ENCODE data around the gene SYT6.

The SYT6 gene

DNA sequence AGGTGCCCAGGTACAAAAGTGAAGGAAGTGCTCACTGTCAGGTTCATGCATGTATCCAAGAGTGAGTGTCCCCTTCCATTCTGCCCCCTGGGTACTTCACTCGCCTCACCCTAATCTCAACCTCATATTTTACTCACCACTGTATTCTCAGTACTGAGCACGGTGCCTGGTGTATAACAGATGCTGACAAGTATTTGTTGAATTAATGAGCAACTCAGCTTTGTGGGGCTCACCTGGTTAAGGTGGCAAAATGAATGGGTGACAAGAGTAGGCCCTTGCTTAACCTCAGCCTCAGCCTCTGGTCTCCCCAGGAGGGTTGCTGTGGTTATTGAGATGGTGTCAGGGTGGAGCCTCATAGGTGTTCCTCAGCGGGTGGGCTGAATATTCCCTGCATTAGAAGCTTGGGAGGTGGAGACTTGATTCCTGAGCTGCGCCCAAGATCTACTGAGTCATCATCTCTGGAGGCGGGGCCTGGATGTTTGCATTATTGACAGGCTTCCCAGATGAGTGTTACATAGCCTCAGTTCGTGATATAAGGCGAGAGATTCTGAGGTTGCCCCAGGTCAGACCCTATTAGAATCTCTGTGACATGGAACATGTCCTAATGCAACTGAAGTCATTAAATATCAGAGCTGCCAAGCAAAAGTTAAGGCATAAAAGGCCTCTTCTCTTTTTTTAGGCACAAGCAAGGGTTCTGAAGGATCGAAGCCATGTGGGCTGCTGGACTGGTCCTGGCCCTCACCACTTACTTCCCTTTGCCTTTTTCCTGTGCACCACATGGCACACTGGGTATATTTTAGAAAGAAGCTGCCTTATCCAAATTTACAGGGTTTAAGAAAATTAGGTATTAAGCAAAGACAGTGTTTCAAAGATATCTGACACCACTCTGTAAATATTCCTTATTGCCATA is 39.2 kb downstream of the SYT6 start:
- Histone ChIP-seq H3K4me3 (ENCODE audit: low read length) (no peak overlapping the region), H3K36me3 (ENCODE audit: insufficient read depth, low read length) (no peaks in the 10 kb centered on the region), H3K9ac (ENCODE audit: low read depth, low read length) (no peak overlapping the region), H3K4me2 (ENCODE audit: low read length) (no peak overlapping the region), H3K27me3 (ENCODE audit: control insufficient read depth, insufficient read depth, low read length) (peaks cover 4% of the 10 kb centered on the region), H3K9me3 (replicated peaks; ENCODE audit: low read length) (no peaks in the 10 kb centered on the region), H3K4me1 (ENCODE audit: control insufficient read depth, insufficient read depth, low read length) (no peaks in the 10 kb centered on the region)

DNA sequence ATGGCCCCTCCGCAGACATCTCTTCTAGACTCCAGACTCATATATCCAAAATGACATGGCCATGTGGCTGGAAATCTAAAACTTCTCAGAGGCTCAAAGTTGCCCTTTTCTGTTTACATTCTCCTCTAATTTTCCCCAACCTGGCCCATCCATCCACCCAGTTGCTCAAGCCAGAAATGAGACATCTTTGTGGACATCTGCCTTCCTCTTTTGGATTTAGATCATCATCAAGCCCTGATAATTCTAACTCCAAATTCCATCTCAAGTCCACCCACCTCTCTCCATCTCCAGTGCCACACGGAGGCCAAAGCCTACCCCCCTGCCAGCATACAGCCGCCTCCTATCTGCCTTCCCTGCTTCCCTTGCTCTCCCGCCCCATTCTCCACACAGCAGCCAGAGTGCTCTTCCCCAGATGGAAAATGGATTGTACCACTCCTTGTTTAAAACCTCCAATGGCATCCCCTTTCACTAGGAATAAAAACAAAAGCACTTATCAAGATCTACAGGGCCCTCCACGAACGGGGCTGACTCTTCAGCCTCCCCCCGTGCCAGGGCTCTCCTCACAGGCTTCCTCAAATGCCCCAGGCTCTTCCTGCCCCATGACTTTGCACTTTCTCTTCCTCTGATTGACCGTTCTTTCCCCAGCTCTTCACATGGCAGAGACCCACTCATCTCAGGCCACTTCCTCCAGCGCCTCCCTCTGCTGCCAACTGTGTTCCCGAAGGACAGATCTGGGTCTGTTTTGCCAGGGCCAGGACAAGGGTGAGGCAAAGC is 40.1 kb downstream of the SYT6 start:
- H3K4me3 ChIP-seq (ENCODE audit: low read length), result no peak overlapping the region

DNA sequence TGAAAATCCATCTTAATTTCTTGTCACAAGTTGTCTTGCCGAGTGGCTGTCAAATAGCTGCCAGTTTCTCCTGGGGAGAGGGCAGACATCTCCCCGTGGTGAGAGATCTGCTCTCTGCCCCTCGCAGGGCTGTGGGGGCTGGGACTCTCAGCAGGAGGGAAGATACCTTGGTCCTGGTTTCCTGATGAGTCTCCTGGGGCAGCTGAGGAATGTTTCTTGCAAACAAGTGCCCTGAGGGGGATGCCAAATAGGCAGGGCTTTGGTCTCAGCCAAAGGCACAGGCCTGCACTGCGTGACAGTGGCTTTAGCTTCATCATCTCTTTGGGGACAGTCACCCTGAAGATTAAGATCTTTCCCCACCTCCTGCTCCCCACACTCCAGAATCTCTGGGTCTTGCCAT is 40.9 kb downstream of the SYT6 start:
- H3K4me3 ChIP-seq (ENCODE audit: low read length), result no peak overlapping the region

More for the DNA sequence above, 40.1 kb downstream of the SYT6 start:
- no peaks in the 10 kb centered on the region for H3K27me3 ChIP-seq (ENCODE audit: control insufficient read depth, insufficient read depth, low read length)
- no peaks in the 10 kb centered on the region for H3K36me3 ChIP-seq (ENCODE audit: insufficient read depth, low read length)
- no peaks in the 10 kb centered on the region for H3K4me1 ChIP-seq (ENCODE audit: control insufficient read depth, insufficient read depth, low read length)
- H3K9ac ChIP-seq (ENCODE audit: low read depth, low read length), result no peak overlapping the region
- no peaks in the 10 kb centered on the region for H3K9me3 ChIP-seq (replicated peaks; ENCODE audit: low read length)
- H3K4me2 ChIP-seq (ENCODE audit: low read length), result no peak overlapping the region

DNA sequence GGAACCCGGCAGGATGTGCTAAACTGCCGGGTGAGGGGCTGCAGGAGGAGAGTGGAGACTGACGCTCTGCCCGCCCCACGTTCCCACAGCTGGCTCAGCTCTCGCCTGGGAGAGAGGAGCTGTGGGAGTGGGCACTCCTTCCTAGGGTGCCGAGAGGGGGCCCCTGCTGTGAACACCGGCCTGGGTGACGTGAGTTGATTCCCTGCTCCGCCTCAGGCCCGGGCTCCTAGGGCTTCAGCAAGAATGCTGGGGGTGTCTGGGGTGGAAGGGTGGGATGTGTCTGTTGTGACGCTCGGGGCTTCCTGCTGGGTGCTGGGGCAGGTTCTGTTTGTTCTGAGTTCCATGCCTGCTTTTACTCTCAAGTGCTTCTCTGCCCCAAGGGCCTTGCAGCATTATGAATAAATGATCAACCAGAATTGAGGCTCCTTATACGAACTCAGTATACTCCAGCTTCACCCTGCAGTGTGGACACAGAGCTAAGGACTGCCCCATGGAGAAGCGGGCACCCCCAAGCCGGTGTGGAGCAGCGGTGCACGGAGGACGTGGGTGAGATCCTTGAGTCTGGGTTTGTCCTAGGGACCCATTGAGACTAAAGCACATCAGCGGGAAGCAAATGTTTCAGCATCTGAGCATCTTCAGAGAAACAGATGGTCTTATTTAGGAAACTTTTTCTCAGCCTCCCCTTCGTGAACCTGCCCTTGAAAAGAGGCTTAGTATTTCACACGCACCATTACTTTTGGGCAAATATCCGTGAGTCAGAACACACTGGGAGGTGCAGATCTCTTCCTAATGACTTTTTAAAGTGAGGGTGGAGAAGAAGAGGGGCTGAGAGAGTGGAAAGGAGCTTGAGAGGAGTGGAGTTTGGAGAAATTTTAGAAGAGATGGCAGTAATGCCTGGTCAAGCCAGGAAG is 41.7 kb downstream of the SYT6 start:
- Histone ChIP-seq H3K27me3 (ENCODE audit: control insufficient read depth, insufficient read depth, low read length) (no peaks in the 10 kb centered on the region), H3K4me2 (ENCODE audit: low read length) (no peak overlapping the region), H3K4me1 (ENCODE audit: control insufficient read depth, insufficient read depth, low read length) (no peaks in the 10 kb centered on the region), H3K4me3 (ENCODE audit: low read length) (no peak overlapping the region), H3K36me3 (ENCODE audit: insufficient read depth, low read length) (no peaks in the 10 kb centered on the region), H3K9me3 (replicated peaks; ENCODE audit: low read length) (no peaks in the 10 kb centered on the region), H3K9ac (ENCODE audit: low read depth, low read length) (no peak overlapping the region)

More for the DNA sequence above, 40.9 kb downstream of the SYT6 start:
- no peak overlapping the region for H3K4me2 ChIP-seq (ENCODE audit: low read length)
- H3K27me3 ChIP-seq (ENCODE audit: control insufficient read depth, insufficient read depth, low read length), result no peaks in the 10 kb centered on the region
- no peaks in the 10 kb centered on the region for H3K9me3 ChIP-seq (replicated peaks; ENCODE audit: low read length)
- no peak overlapping the region for H3K9ac ChIP-seq (ENCODE audit: low read depth, low read length)
- no peaks in the 10 kb centered on the region for H3K36me3 ChIP-seq (ENCODE audit: insufficient read depth, low read length)
- H3K4me1 ChIP-seq (ENCODE audit: control insufficient read depth, insufficient read depth, low read length), result no peaks in the 10 kb centered on the region

DNA sequence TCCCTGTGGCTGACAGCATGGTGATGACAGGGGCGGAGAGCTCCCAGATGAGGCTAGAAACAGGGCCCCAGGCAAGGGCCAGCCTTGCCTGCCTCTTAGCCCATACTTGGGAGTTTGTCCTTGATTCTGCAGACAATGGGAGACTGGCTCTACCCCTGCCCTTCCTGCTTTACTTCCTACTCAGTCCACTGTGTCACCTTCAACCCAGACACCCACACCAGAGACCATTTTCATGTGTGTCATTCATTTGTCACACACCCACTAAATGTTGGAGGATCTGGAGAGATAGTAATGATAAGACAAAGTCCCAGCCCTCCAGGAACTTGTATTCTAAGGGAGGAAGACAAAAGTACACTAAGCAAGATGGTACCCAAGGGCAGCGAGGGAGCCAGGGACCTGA is 43.7 kb downstream of the SYT6 start:
- H3K4me1 ChIP-seq (ENCODE audit: control insufficient read depth, insufficient read depth, low read length), result no peaks in the 10 kb centered on the region
- no peaks in the 10 kb centered on the region for H3K36me3 ChIP-seq (ENCODE audit: insufficient read depth, low read length)
- no peak overlapping the region for H3K9ac ChIP-seq (ENCODE audit: low read depth, low read length)
- peaks cover 5% of the 10 kb centered on the region for H3K27me3 ChIP-seq (ENCODE audit: control insufficient read depth, insufficient read depth, low read length)
- H3K4me2 ChIP-seq (ENCODE audit: low read length), result no peak overlapping the region
- no peak overlapping the region for H3K4me3 ChIP-seq (ENCODE audit: low read length)
- H3K9me3 ChIP-seq (replicated peaks; ENCODE audit: low read length), result no peaks in the 10 kb centered on the region

DNA sequence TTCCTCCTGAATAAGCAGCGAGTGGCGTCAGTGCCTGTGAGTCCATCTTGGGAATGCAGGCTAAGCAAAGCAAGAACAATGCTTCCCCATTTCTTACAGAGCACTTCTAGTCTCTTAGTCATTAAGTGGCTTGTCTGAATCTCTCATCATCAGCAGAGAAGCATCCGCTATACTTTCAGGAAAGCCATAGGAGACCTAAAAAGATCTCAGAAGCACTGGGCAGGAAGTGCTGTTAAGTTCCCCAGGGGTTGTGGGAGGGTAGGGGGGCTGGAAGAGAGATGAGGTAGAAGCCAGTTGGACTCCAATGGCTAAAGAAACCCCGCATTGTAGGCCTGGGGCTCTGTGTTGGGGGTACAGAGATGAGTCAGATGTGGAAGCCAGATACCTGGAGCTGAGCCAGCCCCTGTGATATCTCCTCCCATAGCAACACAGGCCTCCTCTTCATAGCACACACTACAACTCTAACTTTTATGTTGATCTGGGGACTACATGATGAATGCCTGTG is 44.9 kb downstream of the SYT6 start:
- H3K9ac ChIP-seq (ENCODE audit: low read depth, low read length), result no peak overlapping the region
- no peak overlapping the region for H3K4me2 ChIP-seq (ENCODE audit: low read length)
- no peaks in the 10 kb centered on the region for H3K4me1 ChIP-seq (ENCODE audit: control insufficient read depth, insufficient read depth, low read length)
- no peaks in the 10 kb centered on the region for H3K36me3 ChIP-seq (ENCODE audit: insufficient read depth, low read length)
- H3K4me3 ChIP-seq (ENCODE audit: low read length), result no peak overlapping the region
- no peaks in the 10 kb centered on the region for H3K9me3 ChIP-seq (replicated peaks; ENCODE audit: low read length)
- H3K27me3 ChIP-seq (ENCODE audit: control insufficient read depth, insufficient read depth, low read length), result peaks cover 5% of the 10 kb centered on the region

DNA sequence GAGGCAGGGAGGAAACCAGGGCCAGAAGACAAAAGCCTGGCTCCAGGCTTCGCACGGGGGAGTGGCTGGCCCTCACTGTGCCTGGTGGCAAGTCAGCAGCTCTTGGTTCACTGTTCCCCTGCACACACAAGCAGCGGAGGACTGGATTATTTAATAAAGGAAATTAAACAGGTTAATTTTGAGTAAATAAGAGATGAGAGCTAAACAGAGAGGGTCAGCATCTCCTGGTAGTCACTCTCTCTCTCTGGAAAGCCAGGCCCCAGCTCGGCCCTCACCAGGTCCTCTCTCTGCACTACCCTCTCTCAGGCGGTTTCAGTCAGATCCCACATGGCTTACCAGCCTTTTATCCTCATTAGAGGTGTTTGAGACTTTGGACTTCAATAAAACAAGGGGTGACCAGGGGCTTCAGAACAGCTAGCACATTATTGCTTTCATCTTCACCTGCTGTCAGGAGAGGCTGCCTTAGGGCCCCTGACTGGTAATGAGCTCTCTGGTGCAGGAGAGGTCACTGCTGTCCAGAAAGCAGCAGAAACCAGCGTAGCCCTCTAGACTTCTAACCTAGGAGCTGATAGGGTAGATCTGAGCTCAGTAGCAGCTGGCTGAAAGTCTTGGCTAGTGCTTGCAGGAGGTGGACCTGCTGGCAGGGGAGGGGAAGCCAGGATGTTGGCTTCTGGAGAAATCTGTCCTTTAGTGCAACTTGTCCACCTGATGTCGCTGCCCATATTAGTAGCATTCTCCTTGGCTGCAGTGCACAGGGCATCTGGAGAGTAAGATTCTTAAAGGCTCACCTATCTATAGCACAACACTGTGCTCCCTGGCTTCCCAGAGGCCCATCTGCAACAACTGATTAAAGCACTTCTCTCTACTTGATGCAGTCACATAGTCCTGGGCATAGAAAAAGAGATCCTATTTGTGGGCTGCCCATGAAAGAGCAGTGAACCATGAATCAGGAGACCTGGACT is 45.9 kb downstream of the SYT6 start:
- no peak overlapping the region for H3K4me2 ChIP-seq (ENCODE audit: low read length)
- H3K27me3 ChIP-seq (ENCODE audit: control insufficient read depth, insufficient read depth, low read length), result peaks cover 10% of the 10 kb centered on the region
- no peaks in the 10 kb centered on the region for H3K9me3 ChIP-seq (replicated peaks; ENCODE audit: low read length)
- no peaks in the 10 kb centered on the region for H3K36me3 ChIP-seq (ENCODE audit: insufficient read depth, low read length)
- H3K4me3 ChIP-seq (ENCODE audit: low read length), result no peak overlapping the region
- H3K9ac ChIP-seq (ENCODE audit: low read depth, low read length), result no peak overlapping the region
- H3K4me1 ChIP-seq (ENCODE audit: control insufficient read depth, insufficient read depth, low read length), result no peaks in the 10 kb centered on the region

DNA sequence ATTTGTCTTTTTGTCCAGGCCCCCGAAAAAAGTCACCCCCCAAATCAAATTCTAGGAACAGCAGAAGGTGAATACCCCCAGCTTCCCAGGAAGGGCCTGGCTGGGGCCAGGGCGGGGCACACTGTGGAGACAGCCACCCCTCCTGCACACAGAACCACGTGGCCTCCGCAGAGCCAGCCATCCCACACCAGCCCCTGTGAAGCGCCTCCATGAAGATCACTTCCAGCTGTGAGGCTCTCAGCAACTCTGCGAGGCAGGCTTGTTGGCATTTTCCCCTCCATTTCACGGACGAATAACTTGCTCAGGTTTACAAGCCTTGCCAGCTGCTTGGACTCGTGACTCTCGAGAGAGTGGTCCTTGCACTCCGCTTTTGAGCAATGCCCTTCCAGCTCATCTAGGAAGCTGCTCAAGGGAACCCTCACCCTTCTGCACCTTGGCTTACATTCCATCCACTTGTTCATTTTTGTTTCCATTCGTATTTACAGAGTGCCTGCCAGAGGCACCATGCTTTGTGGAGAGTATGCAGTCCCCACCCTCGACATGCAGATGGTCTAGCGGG is 48.2 kb downstream of the SYT6 start:
- no peak overlapping the region for H3K4me2 ChIP-seq (ENCODE audit: low read length)

DNA sequence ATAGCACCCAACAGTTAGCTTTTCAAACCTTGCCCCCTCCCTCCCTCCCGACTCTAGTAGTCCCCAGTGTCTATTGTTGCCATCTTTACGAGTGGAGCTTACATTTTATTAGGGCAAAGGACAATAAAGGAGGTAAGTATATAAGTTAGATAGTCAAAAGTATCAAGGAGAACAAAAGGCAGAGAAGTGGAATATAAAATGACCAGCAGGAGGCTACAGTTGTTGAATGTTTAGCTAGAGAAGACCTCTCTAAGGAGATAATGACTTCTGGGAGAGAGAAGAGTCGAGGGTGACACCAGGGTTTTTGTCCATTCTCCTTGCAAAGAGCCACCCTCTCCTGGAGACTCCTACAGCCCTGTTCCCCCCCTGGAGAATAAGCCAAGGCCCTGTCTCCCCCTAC is 48.7 kb downstream of the SYT6 start:
- Histone ChIP-seq H3K4me1 (ENCODE audit: control insufficient read depth, insufficient read depth, low read length) (no peaks in the 10 kb centered on the region), H3K27me3 (ENCODE audit: control insufficient read depth, insufficient read depth, low read length) (peaks cover 19% of the 10 kb centered on the region), H3K4me2 (ENCODE audit: low read length) (no peak overlapping the region), H3K9me3 (replicated peaks; ENCODE audit: low read length) (no peaks in the 10 kb centered on the region), H3K9ac (ENCODE audit: low read depth, low read length) (no peak overlapping the region), H3K4me3 (ENCODE audit: low read length) (no peak overlapping the region), H3K36me3 (ENCODE audit: insufficient read depth, low read length) (no peaks in the 10 kb centered on the region)

More for the DNA sequence above, 48.2 kb downstream of the SYT6 start:
- peaks cover 19% of the 10 kb centered on the region for H3K27me3 ChIP-seq (ENCODE audit: control insufficient read depth, insufficient read depth, low read length)
- H3K4me3 ChIP-seq (ENCODE audit: low read length), result no peak overlapping the region
- H3K36me3 ChIP-seq (ENCODE audit: insufficient read depth, low read length), result no peaks in the 10 kb centered on the region
- H3K4me1 ChIP-seq (ENCODE audit: control insufficient read depth, insufficient read depth, low read length), result no peaks in the 10 kb centered on the region
- H3K9me3 ChIP-seq (replicated peaks; ENCODE audit: low read length), result no peaks in the 10 kb centered on the region
- H3K9ac ChIP-seq (ENCODE audit: low read depth, low read length), result no peak overlapping the region

DNA sequence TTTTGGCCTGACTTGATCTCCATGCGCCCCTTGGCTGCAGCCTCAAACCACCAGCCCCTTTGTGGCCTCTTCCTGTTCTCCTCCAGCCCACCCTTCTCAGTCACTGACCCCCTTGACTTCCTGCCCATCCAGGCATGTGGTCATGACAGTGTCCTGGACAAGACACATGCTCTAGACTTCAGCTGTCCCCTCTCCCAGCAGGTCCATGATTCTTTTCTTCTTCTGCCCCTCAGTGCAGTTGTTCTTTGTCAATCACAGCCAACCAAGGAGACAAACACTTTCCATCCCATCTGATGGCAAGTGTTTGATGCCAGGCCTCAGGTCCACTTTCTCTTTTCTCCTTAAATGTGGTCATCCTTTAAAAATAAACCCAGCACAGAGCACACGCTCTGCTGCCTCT is 49.7 kb downstream of the SYT6 start:
- no peak overlapping the region for H3K4me3 ChIP-seq (ENCODE audit: low read length)
- H3K27me3 ChIP-seq (ENCODE audit: control insufficient read depth, insufficient read depth, low read length), result peaks cover 19% of the 10 kb centered on the region
- no peaks in the 10 kb centered on the region for H3K9me3 ChIP-seq (replicated peaks; ENCODE audit: low read length)
- no peak overlapping the region for H3K9ac ChIP-seq (ENCODE audit: low read depth, low read length)
- no peak overlapping the region for H3K4me2 ChIP-seq (ENCODE audit: low read length)
- no peaks in the 10 kb centered on the region for H3K4me1 ChIP-seq (ENCODE audit: control insufficient read depth, insufficient read depth, low read length)
- no peaks in the 10 kb centered on the region for H3K36me3 ChIP-seq (ENCODE audit: insufficient read depth, low read length)
